Natural killer cell (primary cell): ENCODE results near the gene ABHD16A. TPM values are rescaled to one million over a fixed set of nuclear protein-coding genes. Genes with fewer than 3 reads are reported as not detected.

Source experiments
- ATAC-seq, 3 donors: fragments of 150-1000 bp in 2 of 3; fragments of 200-7000 bp in 1 of 3; cut with Tn5 transposase; 1 replicate in 1 of 3; 2 replicates in 2 of 3; pipeline ENCODE4 v1.10.0; 2021; ENCODE audit warnings: mild to moderate bottlenecking in 2 of 3, moderate library complexity in 2 of 3
- DNase-seq, 2 donors: peaks; one replicate each; pipeline versions ENCODE4 v3.0.0 to v3.0.0-alpha.2; 2013 to 2021; ENCODE audit warnings: mixed read lengths in 1 of 2
- H3K27ac ChIP-seq: one replicate; pipeline ENCODE4 v1.5.1; 2013; ENCODE audit warnings: mild to moderate bottlenecking, low read length
- H3K27me3 ChIP-seq: one replicate; pipeline ENCODE4 v1.6.1; 2013; ENCODE audit warnings: low read length; ENCODE audit not compliant: control insufficient read depth, insufficient read depth
- H3K36me3 ChIP-seq: one replicate; pipeline ENCODE4 v1.6.1; 2013; ENCODE audit warnings: low read length; ENCODE audit not compliant: control insufficient read depth, insufficient read depth
- H3K4me1 ChIP-seq: one replicate; pipeline ENCODE4 v1.6.1; 2013; ENCODE audit warnings: low read length; ENCODE audit not compliant: control insufficient read depth, insufficient read depth
- H3K4me3 ChIP-seq: one replicate; pipeline ENCODE4 v1.5.1; 2013; ENCODE audit warnings: low read length
- H3K9me3 ChIP-seq: one replicate; pipeline ENCODE4 v1.6.1; 2013; ENCODE audit warnings: low read length; ENCODE audit not compliant: control insufficient read depth, insufficient read depth
- H3K27ac Mint-ChIP-seq, 2 donors: one replicate each; pipeline ENCODE4 v1.8.0; 2022; ENCODE audit warnings: mild to moderate bottlenecking in 2 of 2, mixed read lengths in 2 of 2, moderate library complexity in 1 of 2
- H3K27me3 Mint-ChIP-seq, 2 donors: one replicate each; pipeline ENCODE4 v1.8.0; 2022; ENCODE audit warnings: low read depth in 2 of 2, mixed read lengths in 2 of 2
- H3K36me3 Mint-ChIP-seq: one replicate; pipeline ENCODE4 v1.8.0; 2022; ENCODE audit warnings: mixed read lengths
- H3K4me1 Mint-ChIP-seq, 2 donors: one replicate each; pipeline ENCODE4 v1.8.0; 2022; ENCODE audit warnings: mixed read lengths in 2 of 2
- H3K4me3 Mint-ChIP-seq: one replicate; pipeline ENCODE4 v1.8.0; 2022; ENCODE audit warnings: mild to moderate bottlenecking, moderate library complexity, mixed read lengths
- H3K9me3 Mint-ChIP-seq, 2 donors: one replicate each; pipeline ENCODE4 v1.8.0; 2022; ENCODE audit warnings: mixed read lengths in 2 of 2
- WGBS: methylation state at CpG from one replicate; pipeline ENCODE4 v1.1.7; 2013; ENCODE audit warnings: missing lambda C conversion rate; ENCODE audit not compliant: insufficient coverage; 5-methylcytosine and 5-hydroxymethylcytosine counted together
- intact Hi-C: fragments of 100-400 bp; cut with micrococcal nuclease; formaldehyde crosslinking; loops from one replicate; pipeline ENCODE4 v1.14.2; 2022
- total RNA-seq, 4 donors: library from RNA; stranded (reverse); fragments of 120-200 nt in 1 of 4; gene quantifications; one replicate each; pipeline versions ENCODE4 v1.2.3 to v1.2.4, GENCODE V29; 2013 to 2022
- TF ChIP-seq, protein P1 (sequence below): fragments of 200-600 bp; IDR thresholded peaks from one replicate; pipeline ENCODE4 v1.8.0; 2022; ENCODE audit warnings: antibody characterized with exemption

ABHD16A gene
- total RNA-seq, 3 donors from 2014 or later (not counting 1 experiment from before 2014, with no cell fraction given) = 92.0 to 97.6 (median 94.2) TPM

DNA sequence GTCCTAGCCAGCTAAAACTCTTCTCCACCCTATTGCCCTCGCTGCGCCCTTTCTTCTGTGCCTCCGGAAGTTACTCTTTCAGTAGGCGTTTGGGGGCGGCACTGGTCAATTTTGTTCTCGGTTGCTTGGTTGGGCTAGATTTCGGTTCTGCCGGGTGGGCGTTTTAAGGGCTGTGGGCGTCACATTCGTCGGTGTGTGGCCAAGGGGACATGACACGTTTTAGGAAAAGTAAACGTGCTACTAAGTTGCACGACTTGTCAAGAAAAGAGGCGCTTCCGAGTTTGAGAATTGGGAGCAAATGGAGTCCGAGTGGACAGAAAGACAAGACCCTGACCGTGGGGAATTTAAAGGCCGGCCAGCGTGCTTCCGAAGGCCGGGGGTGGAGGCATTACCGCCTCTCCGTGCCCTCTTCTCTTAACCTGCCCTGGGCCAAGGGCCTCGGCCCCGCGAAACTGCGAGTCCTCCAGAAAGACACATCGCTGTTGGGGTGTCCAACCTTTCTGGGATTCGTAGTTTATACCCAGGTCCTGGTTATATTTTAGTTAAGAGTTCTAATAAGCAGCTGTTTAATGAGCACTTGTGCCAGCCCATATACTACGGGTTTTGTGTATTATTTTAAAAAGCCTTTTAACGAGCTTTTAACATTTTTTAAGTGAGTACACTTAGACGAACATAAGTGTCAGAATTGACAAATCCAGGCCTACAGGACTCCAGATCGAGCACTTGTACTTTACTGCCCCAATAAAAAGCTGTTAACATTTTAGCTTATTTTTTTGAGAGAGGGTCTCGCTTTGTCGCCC, 50.0 kb downstream of the ABHD16A start:
- WGBS = 11% methylated on average over 37 of the region's 37 CpGs
- peak overlapping the region; percentile 99 for H3K27ac ChIP-seq
- peak overlapping the region; percentile 95 to 96 for H3K27ac Mint-ChIP-seq
- H3K4me3 ChIP-seq = peak overlapping the region; percentile 90
- H3K9me3 ChIP-seq = no peaks in the 10 kb centered on the region
- peak overlapping the region; percentile 95 for H3K4me3 Mint-ChIP-seq
- H3K27me3 Mint-ChIP-seq = no peaks in the 10 kb centered on the region
- H3K27me3 ChIP-seq = no peaks in the 10 kb centered on the region
- H3K9me3 Mint-ChIP-seq = no peaks in the 10 kb centered on the region
- TF ChIP-seq, protein P1, sequence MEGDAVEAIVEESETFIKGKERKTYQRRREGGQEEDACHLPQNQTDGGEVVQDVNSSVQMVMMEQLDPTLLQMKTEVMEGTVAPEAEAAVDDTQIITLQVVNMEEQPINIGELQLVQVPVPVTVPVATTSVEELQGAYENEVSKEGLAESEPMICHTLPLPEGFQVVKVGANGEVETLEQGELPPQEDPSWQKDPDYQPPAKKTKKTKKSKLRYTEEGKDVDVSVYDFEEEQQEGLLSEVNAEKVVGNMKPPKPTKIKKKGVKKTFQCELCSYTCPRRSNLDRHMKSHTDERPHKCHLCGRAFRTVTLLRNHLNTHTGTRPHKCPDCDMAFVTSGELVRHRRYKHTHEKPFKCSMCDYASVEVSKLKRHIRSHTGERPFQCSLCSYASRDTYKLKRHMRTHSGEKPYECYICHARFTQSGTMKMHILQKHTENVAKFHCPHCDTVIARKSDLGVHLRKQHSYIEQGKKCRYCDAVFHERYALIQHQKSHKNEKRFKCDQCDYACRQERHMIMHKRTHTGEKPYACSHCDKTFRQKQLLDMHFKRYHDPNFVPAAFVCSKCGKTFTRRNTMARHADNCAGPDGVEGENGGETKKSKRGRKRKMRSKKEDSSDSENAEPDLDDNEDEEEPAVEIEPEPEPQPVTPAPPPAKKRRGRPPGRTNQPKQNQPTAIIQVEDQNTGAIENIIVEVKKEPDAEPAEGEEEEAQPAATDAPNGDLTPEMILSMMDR = no peak
- ATAC-seq = peak; percentile 72 to 84 (median 73)
- peaks cover 32% of the 10 kb centered on the region for H3K4me1 ChIP-seq
- H3K4me1 Mint-ChIP-seq = peaks cover 49 to 60% of the 10 kb centered on the region in 2 donors
- H3K36me3 ChIP-seq = peaks cover 25% of the 10 kb centered on the region
- no peak for DNase-seq
- intact Hi-C loops = loop anchor here (1.0 to 5.0 kb wide), 7 partner anchors 7 to 182 kb away; partner anchors contain the start of genes ABHD16A, ATP6V1G2, C6orf47 and CLIC1
- no peaks in the 10 kb centered on the region for H3K36me3 Mint-ChIP-seq

DNA sequence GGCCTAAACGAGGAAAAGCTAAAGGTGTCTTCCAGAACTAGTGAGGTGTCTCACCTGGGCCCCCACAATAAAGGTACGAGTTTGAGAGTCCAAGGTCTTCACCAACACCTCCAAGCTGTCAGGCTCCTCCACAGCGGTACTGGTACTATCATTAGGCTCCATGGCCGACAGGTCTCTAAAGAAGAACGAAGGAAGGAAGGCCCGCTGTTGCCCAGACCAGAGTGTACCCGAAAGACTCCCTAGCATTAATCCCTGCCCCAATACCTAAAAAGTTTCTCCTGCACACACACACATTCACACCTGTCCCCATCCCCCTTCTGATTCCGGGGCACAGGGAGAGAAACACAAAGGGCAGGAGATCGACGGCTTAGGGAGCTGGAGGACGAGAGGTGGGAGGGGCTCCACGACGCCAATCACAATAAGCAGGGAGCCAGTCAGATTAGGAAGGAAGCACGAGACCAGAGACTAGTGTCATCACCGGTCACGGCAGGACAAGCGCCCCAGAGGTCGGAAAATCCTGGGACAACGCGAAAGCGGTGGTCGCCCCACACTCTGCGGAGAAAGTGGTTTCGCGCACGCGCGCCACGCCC, 51.4 kb downstream of the ABHD16A start:
- Mint-ChIP-seq H3K9me3 (no peaks in the 10 kb centered on the region), H3K27ac (peak overlapping the region; percentile 95 to 96), H3K4me3 (peak overlapping the region; percentile 95), H3K4me1 (peaks cover 42 to 51% of the 10 kb centered on the region in 2 donors), H3K27me3 (no peaks in the 10 kb centered on the region), H3K36me3 (no peaks in the 10 kb centered on the region)
- TF ChIP-seq, protein P1 = no peak
- Histone ChIP-seq H3K36me3 (peaks cover 32% of the 10 kb centered on the region), H3K4me1 (peaks cover 21% of the 10 kb centered on the region), H3K27ac (peak overlapping the region; percentile 99), H3K27me3 (no peaks in the 10 kb centered on the region), H3K4me3 (peak overlapping the region; percentile 90), H3K9me3 (no peaks in the 10 kb centered on the region)
- DNase-seq = no peak
- ATAC-seq = peak; percentile 27 to 48 (median 45)
- 2% methylated on average over 29 of the region's 29 CpGs for WGBS
- intact Hi-C loops = loop anchor here (1.0 to 5.0 kb wide), 7 partner anchors 9 to 183 kb away; partner anchors contain the start of genes ABHD16A, ATP6V1G2, C6orf47 and CLIC1

DNA sequence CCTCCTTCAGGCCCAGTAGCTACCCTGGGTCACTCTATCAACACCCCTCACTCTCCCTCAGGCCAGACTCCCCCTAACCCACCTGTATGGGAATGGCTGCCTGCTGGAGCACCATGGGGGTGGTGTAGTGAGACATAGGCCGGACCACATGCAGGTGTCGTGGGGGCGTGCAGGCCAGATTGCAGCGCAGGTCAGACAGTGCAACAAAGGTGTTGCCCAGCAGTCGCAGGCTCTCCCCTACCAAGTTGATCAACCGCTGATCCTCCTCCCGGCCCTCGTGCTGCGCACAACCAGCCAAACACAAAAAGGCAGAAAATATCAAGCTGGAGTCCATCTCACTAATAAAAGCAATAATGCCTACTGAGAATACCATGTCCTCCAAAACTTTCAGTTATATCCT, 57.8 kb downstream of the ABHD16A start:
- no peaks in the 10 kb centered on the region for H3K4me1 ChIP-seq
- ATAC-seq (no peak), DNase-seq (no peak)
- peaks cover 7% of the 10 kb centered on the region for H3K36me3 Mint-ChIP-seq
- intact Hi-C loops = no loop called here
- H3K36me3 ChIP-seq = peaks cover 86% of the 10 kb centered on the region
- H3K4me3 ChIP-seq = no peak overlapping the region
- no peaks in the 10 kb centered on the region for H3K27me3 Mint-ChIP-seq
- peak overlapping the region; percentile 29 to 46 for H3K27ac Mint-ChIP-seq
- no peak overlapping the region for H3K27ac ChIP-seq
- H3K4me1 Mint-ChIP-seq = peaks cover 16 to 19% of the 10 kb centered on the region in 2 donors
- WGBS = 98% methylated on average over 9 of the region's 9 CpGs
- no peaks in the 10 kb centered on the region for H3K9me3 Mint-ChIP-seq
- no peaks in the 10 kb centered on the region for H3K27me3 ChIP-seq
- no peak overlapping the region for H3K4me3 Mint-ChIP-seq
- TF ChIP-seq, protein P1 = no peak
- H3K9me3 ChIP-seq = no peaks in the 10 kb centered on the region
